GM19467 (cell line): Measurements from ENCODE around the gene PITPNC1.

Experiments used
- ATAC-seq: cut with Tn5 transposase; IDR thresholded peaks from one replicate; pipeline ENCODE4 v1.9.1; 2021; ENCODE audit warnings: mild to moderate bottlenecking, moderate library complexity; ENCODE audit not compliant: unreplicated experiment

Gene PITPNC1

DNA sequence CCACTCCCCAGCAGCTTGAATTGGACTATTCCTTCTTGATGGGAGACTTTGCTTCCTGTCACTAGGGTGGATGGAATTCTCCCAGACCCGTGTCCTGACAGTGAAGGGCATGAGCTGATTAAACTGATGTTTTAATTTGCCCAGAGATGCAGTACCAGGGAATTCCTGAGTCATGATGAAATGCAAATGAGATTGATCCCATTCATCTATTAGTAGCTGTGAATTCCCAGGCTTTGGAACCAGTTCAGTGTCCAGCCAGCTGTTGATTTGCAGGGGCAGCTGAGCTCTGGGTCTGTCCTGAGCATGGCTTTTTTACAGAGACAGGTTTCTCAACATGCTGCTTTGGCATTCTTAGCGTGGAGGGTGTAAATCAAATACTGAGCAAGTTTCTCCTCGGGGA is 157.9 kb downstream of the PITPNC1 start:
- no peak for ATAC-seq

DNA sequence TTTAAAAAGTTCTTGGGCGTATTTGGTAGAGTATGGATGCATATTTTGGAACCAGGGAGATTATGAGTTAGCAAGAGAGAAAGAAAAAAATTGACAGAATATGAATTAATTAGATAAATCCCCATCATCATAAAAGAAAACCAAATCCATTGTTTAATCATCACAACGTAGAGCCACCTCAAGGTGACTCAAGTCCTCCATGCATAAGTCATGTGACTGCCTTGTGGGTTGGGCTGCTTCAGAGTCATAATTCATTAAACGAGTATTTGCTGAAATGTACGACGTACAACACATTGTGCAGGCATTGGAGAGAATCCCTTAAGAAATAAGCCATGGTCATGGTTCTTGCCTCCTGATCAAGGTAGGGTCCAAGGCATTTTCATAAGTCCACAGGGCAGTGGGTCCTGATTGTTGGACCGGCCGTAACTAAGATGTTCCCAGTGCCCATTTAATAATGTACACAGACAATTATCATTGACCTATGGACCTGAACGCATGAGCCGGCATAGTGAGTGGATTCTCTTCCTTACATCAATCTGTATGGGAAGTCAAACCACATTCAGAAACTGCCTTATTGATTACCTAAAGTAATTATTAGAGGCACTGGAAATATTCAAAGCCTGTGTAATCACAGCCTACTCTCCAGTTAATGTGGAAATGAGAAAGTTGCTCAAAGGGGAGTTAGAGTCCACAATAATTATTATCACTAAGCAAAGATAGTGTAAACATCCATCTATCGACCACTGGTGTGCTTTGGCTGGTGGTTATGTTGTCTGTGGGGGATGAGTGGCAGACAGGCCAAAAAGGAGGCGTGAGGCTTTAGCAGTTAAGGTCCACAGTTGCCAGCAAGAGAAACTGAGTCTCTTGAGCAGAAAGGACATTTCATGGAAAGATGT is 165.4 kb downstream of the PITPNC1 start:
- ATAC-seq, result no peak

DNA sequence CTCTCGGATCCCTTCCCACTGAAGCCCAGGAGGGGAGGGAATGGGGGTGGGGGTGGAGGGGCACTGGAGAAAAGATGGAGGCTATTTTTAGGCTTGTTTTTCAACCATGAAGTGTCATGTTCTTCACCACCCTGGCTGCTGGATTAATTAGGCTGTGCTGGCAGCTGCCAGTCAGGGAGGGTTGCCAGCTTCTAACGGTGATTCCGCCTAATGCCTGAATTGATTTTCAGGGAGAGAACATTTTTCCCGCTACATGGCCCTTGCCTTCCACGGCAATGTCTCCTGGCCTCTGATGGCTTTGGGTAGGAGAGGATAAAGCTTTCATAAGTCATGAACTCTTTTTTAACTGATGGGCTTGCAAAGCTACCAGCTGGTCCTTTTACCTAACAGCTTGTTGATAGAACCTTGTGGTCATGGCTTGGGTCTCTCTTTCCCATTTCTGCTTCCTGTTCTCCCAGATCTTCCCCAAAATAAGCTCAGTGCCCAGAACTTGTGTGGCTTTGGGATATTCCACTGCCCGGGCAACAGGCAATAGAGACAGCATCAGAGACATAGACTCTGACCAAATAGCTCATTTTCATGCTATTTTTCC is 167.4 kb downstream of the PITPNC1 start:
- ATAC-seq, result no peak

DNA sequence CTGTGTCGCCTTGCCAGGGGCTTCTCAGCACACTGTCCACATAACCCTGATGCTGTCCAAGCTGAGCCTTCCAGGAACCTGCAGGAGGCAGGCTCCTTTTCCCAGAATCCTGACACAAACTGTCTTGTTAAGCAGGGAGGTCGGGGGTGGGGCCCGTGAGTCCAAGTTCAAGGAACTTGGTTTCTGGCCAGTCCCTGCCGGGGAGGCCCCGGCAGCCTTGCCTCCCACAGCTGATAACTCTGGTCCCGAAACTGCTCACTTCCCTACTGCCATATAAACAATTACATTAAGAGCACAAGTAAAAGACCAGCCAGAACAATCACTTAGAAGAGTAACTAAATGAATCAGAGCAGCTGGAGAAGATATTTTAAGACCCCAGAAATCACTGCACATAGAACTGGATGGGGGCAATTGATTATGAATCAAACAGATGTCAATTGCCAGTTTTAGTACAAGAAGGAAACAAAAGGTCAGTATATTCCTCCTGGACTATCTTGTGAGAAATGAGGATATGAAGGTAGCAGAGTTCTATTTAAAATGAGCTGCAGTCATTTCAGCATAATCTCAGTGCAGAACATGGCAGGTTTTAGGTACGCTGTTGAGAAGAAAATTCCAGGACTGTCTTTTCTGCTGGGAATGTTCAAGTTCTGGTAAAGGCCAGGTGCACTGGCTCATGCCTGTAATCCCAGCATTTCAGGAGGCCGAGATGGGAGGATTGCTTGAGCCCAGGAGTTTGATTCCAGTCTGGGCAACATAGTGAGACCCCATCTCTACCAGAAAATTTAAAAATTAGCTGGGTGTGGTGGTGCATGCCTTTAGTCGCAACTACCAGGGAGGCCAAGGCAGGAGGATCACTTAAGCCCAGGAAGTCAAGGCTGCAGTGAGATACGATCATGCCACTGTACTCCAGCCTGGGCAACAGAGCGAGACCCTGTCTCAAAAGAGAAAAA is 169.8 kb downstream of the PITPNC1 start:
- peak; percentile 80 for ATAC-seq

DNA sequence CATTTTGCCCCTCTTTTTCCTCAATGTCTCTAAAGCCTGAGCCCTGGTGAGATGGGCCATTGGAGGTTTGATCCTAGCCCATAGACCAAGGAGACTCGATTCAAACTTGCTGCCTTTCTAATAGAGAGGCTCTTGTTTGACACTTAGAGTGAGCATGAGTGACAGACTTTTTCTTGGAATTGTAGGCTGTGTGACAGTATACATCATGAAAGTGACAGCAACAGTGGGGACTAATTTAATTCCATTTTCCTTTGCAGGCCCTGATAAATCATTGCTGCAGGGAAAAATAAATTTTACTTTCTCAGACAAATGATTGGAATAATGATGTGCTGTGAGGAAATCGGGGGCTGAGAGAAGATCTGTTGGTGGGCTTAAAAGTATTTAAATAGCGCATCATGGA is 171.6 kb downstream of the PITPNC1 start:
- no peak for ATAC-seq

DNA sequence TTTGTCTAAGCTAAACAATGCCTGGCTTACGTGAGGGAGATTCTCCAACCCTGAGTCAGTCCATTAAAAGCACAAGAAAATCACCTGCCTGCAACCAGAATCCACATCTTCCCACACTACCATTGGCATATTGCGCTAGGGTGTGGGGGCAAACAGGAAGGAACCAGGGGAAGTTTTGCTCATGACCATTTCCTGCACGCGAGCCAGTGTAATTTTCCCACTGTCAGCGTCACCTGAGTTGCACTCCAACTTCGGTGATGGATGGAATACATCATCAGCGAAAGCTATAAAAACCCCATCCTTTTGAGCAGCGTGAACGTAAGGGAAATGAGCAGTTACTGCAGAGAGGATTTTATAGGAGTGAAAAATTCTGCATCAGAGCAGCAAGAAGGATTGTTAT is 172.7 kb downstream of the PITPNC1 start:
- ATAC-seq, result no peak

DNA sequence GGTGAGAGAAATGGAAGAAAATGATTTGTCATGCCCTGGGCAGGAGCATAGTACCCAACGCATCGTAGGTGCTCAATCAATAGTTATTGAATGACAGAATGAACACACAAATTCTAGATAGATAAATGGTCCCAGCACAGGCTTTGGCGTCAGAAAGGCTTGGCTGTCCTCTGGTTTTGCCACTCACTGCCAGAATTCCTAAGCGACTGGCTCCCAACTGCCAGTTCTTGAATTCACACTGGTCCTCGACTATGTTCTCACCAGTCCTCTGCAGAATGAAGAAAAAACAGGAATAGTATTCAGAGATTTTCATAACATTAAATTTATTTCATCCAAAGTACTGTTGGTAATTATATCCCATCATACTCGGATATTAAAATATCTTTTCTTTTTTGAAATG is 177.6 kb downstream of the PITPNC1 start:
- no peak for ATAC-seq

DNA sequence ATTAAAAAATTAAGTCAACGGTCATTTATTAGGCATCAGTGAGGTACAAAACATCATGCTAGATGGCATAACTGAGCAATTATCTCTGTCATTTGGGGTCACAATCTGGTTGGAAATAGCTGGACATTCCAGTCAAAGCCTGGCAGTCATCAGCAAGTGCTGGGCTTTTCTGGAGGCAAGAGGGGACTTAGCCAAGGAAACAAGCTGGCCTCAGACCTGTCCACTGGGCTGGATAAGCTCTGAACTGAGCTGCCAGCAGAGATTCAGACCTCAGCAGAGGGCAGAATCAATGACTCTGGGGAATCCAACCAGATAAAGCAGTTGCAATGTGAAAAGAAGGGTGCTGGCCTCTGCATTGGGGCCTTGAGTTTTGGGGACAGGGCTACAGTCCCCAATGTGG is 178.8 kb downstream of the PITPNC1 start:
- no peak for ATAC-seq

DNA sequence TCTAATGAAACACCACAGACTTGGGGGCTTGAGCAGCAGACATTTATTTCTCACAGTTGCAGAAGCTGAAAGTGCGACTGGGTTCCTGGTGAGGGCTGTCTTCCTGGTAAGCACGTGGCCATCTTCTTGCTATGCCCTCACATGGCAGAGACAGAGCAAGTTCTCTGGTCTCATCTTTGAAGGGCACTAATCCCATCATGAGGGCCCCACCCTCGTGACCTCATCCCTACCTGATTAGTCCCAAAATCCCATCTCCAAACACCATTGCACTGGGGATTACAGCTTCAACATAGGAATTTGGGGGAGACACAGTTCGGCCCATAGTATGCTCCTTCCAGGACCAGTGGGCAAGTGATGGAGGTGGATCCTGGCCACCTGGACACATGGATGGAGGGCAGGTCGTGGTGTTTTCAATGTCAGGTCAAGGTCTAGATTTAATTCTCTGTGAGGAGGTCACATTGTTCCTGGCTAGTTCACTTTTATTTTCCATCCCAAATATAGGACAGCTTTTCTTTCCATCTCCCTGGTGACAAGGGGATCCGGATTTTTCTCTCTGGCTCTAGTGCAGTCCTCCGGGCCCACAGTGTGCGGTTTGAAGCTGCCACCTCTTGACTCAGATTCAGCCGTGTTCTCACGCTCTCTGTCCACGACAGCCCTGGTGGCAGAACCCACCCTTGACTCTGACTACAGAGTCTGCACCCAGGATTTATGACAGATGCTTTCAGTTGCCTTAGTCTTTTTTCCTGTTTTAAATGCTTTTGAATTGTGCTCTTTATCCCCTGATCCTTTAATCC is 180.2 kb downstream of the PITPNC1 start:
- no peak for ATAC-seq

DNA sequence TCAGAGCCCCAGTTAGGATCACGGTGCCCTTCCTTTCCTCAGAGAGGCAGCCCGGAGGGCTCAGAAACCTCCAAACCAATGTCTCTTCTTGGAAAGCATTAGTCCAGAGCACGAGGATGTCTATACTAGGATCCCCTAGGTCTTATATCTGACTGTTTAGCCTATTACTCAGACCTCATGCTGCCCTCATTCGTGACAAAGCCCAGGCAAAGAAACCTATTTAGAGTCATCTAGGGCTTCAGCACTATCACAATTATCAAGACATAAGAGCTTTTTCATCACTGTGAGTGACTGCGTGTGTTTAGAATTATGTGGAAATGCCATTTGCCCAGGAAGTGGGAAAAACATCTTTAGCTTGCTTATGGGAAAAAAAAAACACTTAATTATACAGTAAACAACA is 180.8 kb downstream of the PITPNC1 start:
- no peak for ATAC-seq

DNA sequence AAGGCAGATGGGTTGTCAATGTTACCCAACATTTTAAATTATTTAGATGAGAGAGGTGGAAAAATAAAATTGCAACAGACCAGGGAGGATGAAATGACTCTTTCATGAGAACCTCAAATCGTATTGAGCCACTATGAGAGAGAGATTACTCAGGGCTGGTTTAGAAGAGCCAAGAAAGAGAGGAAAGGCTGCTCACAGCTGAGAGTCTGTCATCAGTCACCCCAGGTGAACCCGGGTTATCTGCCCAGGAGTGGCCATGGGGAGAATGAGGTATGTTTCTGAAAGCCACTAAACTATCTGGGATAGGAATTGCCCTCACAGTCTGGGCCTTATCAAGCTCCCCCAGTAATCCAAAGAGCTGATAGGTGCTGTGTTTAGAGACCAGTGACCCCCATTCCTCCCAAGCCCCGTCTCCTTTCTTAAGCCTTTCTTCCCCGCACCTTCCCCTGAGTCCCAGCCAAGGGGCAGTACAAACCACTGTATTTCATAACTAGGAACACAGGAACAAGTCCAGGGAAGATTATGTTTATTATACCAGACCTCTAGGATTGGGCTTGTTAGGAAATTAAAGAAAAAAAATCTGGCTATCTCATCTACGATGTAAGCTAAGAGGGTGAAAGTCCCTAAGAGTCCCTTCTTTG is 181.8 kb downstream of the PITPNC1 start:
- no peak for ATAC-seq

DNA sequence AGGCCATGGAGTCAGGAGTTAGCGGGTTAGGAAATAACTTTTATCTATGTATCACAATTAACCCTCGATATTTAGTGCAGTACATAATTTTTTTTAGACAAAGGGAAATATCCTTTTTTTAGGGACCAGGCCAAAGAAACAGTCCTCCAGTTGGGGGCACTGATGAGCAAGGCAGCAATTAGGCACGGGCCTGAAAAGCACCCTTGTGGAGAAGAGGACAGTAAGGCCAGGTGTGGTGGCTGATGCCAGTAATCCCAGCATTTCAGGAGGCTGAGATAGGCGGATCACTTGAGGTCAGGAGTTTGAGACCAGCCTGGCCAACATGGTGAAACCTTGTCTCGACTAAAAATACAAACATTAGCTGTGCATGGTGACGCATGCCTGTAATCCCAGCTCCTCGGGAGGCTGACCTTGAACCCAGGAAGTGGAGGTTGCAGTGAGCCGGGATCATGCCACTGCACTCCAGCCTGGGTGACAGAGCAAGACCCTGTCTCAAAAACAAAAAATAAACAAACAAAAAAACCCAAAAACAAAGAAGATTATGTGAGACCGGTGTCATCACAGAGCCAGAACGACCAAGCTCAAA is 182.4 kb downstream of the PITPNC1 start:
- no peak for ATAC-seq

DNA sequence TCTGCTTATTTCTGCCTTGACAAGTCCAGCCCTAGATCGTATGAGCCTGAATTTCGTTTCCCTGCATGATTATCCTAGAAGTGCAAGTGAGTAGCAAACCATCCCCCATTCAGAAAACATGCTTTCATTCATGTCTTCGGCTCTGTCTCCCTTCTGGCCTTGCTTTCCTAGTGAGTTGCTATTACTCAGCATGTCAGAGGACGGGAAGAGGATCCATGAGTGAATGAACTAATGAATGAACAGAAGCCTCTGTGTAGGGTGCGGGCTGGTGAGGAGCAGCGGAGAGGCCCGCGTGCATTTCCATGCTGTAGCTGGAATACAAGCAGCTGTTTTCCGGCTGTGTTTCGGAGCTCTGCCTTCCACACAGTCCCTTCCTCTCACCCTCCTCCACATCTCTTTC is 184.9 kb downstream of the PITPNC1 start:
- ATAC-seq, result no peak

DNA sequence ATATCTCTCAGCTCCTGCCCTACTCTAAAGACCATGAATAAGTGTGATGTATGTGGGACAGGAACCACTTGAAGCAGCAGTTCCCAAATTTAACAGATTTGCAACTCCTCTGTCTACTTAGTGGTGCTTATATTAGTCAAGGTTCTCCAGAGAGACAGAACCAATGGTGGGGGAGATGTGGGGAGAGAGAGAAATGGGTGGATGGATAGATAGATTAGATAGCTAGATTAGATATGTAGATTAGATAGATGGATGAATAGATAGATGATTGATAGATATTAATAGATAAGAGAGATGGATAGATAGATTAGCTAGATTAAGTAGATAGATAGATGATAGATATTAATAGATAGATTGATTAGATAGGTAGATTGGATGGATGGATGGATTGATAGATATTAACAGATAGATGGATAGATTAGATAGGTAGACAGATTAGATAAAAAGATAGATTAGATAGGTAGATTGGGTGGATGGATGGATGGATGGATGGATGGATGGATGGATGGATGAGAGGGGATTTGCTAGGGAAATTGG is 186.7 kb downstream of the PITPNC1 start:
- no peak for ATAC-seq

DNA sequence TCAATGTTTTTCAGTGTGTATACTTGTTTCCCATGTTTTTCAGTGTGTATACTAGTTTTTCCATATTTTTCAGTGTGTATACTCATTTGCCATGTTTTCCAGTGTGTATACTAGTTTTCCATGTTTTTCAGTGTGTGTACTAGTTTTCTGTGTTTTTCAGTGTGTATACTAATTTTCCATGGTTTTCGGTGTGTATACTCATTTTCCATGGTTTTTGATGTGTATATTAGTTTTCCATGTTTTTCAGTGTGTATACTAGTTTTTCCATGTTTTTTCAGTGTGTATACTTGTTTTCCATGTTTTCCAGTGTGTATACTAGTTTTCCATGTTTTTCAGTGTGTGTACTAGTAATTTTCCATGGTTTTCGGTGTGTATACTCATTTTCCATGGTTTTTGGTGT is 188.0 kb downstream of the PITPNC1 start:
- ATAC-seq, result no peak

DNA sequence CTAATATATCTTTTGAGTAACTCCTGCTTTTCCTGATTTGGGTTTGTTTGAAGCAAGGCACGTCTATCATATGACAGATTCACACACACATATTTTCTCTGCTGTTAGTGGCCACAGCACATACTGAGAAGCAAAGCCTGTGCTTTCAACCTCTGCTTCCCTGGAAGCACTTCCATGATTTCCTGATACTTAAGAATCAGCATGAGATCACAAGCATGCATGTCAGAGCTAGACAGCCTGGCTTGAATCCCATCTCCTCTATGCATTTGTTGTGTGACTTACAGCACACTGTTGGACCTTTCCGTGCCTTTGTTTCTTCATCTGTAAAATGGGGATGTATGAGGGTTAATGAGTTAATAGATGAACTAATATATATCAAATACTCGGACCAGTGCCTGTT is 189.6 kb downstream of the PITPNC1 start:
- ATAC-seq, result no peak

DNA sequence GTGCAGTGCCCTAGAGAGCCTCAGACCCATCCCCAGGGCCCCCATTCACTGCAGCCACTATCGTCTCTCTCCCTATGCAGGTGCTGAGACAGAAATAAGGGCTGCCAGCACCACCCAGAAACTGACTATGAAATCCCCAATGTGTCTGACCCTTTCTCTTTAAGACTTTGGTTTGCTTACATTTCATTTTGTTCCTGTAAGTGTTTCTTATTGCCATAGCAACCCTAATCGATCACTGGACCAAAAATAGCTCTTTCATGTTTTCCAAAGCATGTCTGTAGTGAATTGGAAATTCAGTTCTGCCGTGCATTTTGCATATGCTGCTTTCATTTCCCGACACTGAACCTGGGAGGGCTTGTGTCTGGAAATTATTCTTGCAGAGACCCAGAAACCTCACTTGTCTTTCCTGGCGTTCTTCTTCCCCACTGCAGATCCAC is 192.0 kb downstream of the PITPNC1 start:
- ATAC-seq, result no peak

DNA sequence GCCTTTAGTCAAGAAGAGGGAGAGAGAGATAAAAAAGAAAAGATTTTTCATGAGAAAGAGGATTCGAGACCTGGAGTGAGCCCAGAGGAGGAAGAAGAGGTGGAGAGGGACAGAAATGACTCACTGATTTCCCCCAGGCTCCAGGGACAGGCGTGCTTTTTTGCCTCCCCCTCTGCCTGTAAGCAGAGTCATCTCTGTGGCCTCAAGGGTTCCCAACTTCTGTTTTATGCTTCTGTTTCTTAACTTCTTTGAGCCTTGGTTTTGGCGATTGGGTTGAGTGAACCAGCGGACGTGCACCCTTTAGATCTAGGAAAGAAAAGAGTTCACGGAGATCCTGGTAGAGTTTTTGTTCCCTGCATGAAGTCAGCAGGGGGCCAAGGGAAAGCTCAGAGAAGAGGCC is 192.8 kb downstream of the PITPNC1 start:
- no peak for ATAC-seq

DNA sequence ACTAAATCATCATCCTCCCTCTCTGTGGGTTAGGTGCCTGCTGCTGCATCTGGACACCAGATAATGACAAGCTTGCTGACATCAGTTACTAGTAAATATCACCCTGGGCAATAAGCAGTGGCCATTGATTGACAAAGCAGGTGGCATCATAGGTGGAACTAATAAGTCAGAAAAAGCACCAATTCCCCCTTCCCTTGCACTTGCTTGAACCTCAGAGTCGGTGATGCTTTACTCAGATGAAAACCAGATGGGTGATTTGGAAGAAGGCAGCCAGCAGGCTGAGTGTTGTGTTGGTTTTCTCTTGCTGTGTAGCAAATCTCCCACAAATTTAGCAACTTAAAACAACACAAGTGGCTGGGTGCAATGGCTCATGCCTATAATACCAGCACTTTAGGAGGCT is 193.7 kb downstream of the PITPNC1 start:
- no peak for ATAC-seq
